Smooth muscle cell (in vitro differentiated cells): Measurements from ENCODE around the gene RAB22A. TPM values are rescaled to one million over a fixed set of nuclear protein-coding genes. Genes with fewer than 3 reads are reported as not detected.

ENCODE experiments used
- DNase-seq: peaks from one replicate; lab custom pipeline; 2025; ENCODE audit not compliant: unreplicated experiment; lab: John Stamatoyannopoulos, UW
- H2AFZ ChIP-seq: fragments of 200-600 bp; sonication (generic); 2 replicates; pipeline ENCODE4 v1.6.0; 2016; ENCODE audit warnings: antibody characterized with exemption, low read depth, mild to moderate bottlenecking
- H3F3A ChIP-seq: fragments of 200-600 bp; sonication (generic); 2 replicates; pipeline ENCODE4 v1.6.0; 2017; ENCODE audit warnings: antibody characterized with exemption, low read depth
- H3K27ac ChIP-seq: fragments of 200-600 bp; sonication (generic); 2 replicates; pipeline ENCODE4 v1.5.1; 2016; ENCODE audit warnings: low read depth, mild to moderate bottlenecking
- H3K27me3 ChIP-seq: fragments of 200-600 bp; sonication (generic); 2 replicates; pipeline ENCODE4 v1.6.1; 2016; ENCODE audit warnings: low read depth, mild to moderate bottlenecking
- H3K36me3 ChIP-seq: fragments of 200-600 bp; sonication (generic); 2 replicates; pipeline ENCODE4 v1.5.1; 2016; ENCODE audit warnings: low read depth
- H3K4me1 ChIP-seq: fragments of 200-600 bp; sonication (generic); 2 replicates; pipeline ENCODE4 v1.5.1; 2016; ENCODE audit warnings: low read depth
- H3K4me2 ChIP-seq: fragments of 200-600 bp; sonication (generic); 2 replicates; pipeline ENCODE4 v1.6.0; 2016; ENCODE audit warnings: mild to moderate bottlenecking
- H3K4me3 ChIP-seq: fragments of 200-600 bp; sonication (generic); 2 replicates; pipeline ENCODE4 v1.5.1; 2016; ENCODE audit warnings: mild to moderate bottlenecking
- H3K79me2 ChIP-seq: fragments of 200-600 bp; sonication (generic); 2 replicates; pipeline ENCODE4 v1.6.0; 2016; ENCODE audit warnings: low read depth, mild to moderate bottlenecking
- H3K9ac ChIP-seq: fragments of 200-600 bp; sonication (generic); 2 replicates; pipeline ENCODE4 v1.6.0; 2016; ENCODE audit warnings: low read depth
- H3K9me3 ChIP-seq: fragments of 200-600 bp; sonication (generic); replicated peaks from 2 replicates; pipeline ENCODE4 v1.5.1; 2016; ENCODE audit warnings: low read depth
- H4K20me1 ChIP-seq: fragments of 200-600 bp; sonication (generic); 2 replicates; pipeline ENCODE4 v1.6.0; 2016; ENCODE audit warnings: low read depth
- WGBS: methylation state at CpG from one replicate; pipeline ENCODE4 v1.1.7; 2016; ENCODE audit warnings: low lambda C conversion rate; 5-methylcytosine and 5-hydroxymethylcytosine counted together
- polyA plus RNA-seq: library from polyadenylated mRNA; unstranded; fragments of >200 nt; fragmentation: Nextera tagmentation; extraction: Ambion mirVana; gene quantifications from 2 replicates; pipeline ENCODE4 v1.2.1, GENCODE V29; 2016
- total RNA-seq: library from RNA; depleted of rRNA; stranded (reverse); fragments of >200 nt; gene quantifications from 2 replicates; pipeline ENCODE4 v1.2.3, GENCODE V29; 2014
- TF ChIP-seq, protein P1 (sequence below): fragments of 200-600 bp; sonication (generic); IDR thresholded peaks from 2 replicates; pipeline ENCODE4 v1.5.1; 2017; ENCODE audit warnings: borderline replicate concordance, mild to moderate bottlenecking, antibody characterized with exemption; ENCODE audit not compliant: insufficient read depth, poor library complexity, severe bottlenecking

The RAB22A gene
- total and polyA plus RNA-seq, 2 experiments from 2014 or later, result 14.0 to 23.7 TPM

DNA sequence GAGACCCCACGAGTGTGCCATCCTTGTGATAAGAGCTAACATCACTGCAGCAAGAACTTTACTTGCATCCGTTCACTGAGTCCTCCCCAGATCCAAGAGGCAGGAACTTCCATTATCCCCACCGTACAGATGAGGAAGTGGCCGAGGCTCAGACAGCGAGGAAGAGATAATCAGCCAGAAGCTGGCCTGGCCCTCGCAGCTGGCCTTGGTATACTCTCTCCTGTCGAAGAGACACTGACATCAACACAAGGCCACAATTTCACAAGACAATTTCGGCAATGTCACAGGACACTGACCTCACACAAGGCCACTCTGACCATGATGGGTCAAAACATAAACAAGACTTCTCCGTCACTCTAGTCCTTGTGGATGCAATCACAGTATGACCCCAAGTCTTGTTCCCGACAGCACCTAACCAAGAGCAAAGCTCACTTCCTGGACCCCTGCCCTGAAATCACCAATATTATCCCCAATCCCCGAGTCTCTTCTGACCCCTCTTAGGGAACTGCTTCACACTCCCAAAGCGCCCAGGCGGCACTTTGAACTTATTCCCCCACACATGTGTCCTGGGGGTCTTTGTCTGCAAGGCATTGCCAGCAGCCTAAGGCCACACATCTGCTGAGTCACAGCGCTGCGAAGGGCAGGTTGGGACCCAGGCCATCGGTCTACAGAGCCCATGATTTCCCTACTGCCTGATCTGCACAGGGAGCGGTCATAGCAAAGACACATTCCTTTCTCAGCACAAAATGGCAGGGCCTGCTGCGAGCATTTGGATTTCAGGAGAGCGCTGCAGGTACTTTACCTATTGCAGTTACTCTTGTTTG, 64.7 kb downstream of the RAB22A start:
- no peaks in the 10 kb centered on the region for H3K36me3 ChIP-seq
- no peaks in the 10 kb centered on the region for H3K27me3 ChIP-seq
- H3K27ac ChIP-seq, result no peak overlapping the region
- H3K4me3 ChIP-seq, result no peak overlapping the region
- H3K9me3 ChIP-seq, result no peaks in the 10 kb centered on the region
- no peak for DNase-seq
- no peak overlapping the region for H2AFZ ChIP-seq
- H3K9ac ChIP-seq, result no peak overlapping the region
- H4K20me1 ChIP-seq, result no peaks in the 10 kb centered on the region
- no peak overlapping the region for H3K4me2 ChIP-seq
- TF ChIP-seq, protein P1, sequence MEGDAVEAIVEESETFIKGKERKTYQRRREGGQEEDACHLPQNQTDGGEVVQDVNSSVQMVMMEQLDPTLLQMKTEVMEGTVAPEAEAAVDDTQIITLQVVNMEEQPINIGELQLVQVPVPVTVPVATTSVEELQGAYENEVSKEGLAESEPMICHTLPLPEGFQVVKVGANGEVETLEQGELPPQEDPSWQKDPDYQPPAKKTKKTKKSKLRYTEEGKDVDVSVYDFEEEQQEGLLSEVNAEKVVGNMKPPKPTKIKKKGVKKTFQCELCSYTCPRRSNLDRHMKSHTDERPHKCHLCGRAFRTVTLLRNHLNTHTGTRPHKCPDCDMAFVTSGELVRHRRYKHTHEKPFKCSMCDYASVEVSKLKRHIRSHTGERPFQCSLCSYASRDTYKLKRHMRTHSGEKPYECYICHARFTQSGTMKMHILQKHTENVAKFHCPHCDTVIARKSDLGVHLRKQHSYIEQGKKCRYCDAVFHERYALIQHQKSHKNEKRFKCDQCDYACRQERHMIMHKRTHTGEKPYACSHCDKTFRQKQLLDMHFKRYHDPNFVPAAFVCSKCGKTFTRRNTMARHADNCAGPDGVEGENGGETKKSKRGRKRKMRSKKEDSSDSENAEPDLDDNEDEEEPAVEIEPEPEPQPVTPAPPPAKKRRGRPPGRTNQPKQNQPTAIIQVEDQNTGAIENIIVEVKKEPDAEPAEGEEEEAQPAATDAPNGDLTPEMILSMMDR, result no peak
- 64% methylated on average over 19 of the region's 19 CpGs for WGBS
- no peaks in the 10 kb centered on the region for H3F3A ChIP-seq
- H3K79me2 ChIP-seq, result no peaks in the 10 kb centered on the region
- H3K4me1 ChIP-seq, result peaks cover 14% of the 10 kb centered on the region

DNA sequence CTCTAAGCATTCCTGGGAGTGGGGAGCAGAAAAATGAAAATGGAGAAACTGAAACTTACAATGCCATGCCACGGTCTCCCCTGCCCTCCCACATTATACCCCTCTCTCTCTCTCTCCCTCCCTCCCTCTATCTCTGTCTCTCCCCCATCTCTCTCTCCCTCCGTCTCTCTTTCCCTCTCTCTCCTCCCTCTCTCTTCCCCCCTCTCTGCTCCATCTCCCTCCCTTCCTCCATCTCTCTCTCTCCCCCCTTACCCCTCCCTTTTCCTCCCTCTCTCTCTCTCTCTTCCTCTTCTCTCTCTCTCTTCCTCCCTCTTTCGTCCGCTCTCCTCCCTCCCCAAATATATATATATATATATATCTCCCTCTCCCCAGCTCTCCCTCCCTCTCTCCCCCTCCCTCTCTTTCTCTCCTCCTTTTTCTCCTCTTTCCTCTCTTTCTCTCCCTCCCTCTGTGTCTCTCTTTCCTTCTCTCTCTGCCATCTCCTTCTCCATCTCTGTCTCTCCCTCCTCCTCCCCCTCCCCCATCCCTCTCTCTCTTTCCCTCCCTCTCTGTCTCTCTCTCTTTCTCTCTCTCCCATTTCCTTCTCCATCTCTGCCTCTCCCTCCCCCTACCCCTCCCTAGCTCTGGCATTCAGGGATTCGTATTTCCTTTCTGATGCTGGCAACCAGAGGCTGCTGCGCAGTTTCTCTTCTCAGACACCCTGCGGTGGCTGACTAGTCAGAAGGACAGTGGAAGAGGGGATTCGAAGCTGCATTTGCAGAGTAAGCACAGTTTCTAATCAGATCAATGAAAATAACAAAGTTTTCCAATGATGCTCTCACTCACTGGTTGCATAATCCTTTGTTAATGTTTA, 65.6 kb downstream of the RAB22A start:
- no peaks in the 10 kb centered on the region for H3F3A ChIP-seq
- H2AFZ ChIP-seq, result peak overlapping the region; percentile 24
- H3K27ac ChIP-seq, result no peak overlapping the region
- H3K9ac ChIP-seq, result no peak overlapping the region
- no peaks in the 10 kb centered on the region for H3K36me3 ChIP-seq
- H3K79me2 ChIP-seq, result no peaks in the 10 kb centered on the region
- peaks cover 14% of the 10 kb centered on the region for H3K4me1 ChIP-seq
- no peaks in the 10 kb centered on the region for H4K20me1 ChIP-seq
- DNase-seq, result no peak
- no peaks in the 10 kb centered on the region for H3K27me3 ChIP-seq
- WGBS, result 46% methylated on average over 7 of the region's 8 CpGs
- H3K9me3 ChIP-seq, result no peaks in the 10 kb centered on the region
- H3K4me3 ChIP-seq, result no peak overlapping the region
- TF ChIP-seq, protein P1, result no peak
- H3K4me2 ChIP-seq, result no peak overlapping the region

DNA sequence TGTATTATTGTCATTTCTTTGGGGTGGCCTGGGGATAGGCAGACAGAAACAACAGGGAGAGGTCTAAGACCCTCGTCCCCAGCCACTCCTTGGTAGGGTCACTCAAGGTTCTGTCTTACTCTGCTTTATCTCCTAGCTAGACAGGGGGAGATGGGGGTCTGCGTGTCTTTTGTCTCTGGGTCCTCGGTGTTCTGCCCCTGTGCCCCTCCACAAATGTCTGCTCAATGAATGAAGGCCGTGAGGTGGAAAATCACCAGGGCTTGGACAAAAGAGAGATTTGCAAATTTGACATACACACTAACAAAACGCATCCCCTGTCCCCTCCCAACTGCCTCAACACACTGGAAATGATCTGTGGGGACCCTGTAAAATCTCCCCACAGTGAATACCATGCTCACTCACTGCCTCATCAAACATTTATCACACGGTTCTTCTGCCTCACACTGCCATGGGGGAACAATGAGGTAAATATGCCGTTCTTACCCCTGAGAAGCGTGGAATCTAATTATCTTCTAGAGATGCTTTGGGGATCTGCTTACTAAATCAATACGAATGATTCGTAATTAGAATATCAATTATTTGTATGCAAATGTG, 66.3 kb downstream of the RAB22A start:
- 79% methylated on average over 10 of the region's 10 CpGs for WGBS
- no peak for DNase-seq
- Histone ChIP-seq H3K27ac (no peak overlapping the region), H3K9me3 (no peaks in the 10 kb centered on the region), H3F3A (no peaks in the 10 kb centered on the region), H3K4me1 (peaks cover 14% of the 10 kb centered on the region), H3K4me3 (no peak overlapping the region), H3K36me3 (no peaks in the 10 kb centered on the region), H3K4me2 (no peak overlapping the region), H2AFZ (peak overlapping the region; percentile 24), H3K27me3 (no peaks in the 10 kb centered on the region), H3K9ac (no peak overlapping the region), H4K20me1 (no peaks in the 10 kb centered on the region), H3K79me2 (no peaks in the 10 kb centered on the region)
- TF ChIP-seq, protein P1, result no peak
